ENCODE results near the gene ASTN2.

ASTN2 gene

DNA sequence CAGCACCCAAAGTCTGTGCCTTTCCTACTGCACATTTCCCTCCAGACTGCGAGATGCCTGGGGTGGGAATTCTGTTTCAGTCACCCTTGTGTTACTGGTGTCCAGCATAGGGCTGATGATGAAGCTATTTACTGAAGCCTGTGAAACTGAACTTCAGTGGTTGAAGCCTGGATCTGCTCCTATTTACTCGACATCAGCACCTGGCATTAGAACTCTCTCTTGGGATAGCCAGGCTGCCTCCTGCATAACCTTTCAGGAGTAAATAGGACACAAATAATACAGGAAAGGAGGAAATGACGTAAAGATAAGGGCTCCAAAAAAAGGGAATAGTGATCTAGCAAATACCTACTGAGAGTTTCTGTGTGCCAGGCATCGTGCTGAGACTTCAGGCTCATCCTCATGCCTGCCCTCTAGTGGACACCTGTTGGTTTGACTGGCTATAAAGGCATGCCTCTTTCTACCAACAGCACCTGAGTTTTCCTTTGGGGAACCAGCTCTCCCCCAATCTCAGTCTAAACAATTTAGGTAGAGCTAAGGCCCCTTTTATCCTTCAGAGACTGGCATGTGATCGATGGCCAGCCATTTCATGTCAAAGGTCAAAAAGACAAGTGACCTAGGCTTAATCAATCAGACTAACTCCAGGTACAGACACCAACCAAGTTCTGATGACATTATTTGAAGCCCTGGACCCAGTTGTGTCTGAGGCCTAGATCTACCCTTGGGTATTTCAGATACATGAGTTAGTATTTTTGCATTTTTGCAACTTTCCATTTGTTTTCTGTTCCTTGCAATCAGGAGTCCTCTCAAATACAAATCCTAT, 919.8 kb downstream of the ASTN2 start:
- DNase-seq, result peak; percentile 24 to 27

DNA sequence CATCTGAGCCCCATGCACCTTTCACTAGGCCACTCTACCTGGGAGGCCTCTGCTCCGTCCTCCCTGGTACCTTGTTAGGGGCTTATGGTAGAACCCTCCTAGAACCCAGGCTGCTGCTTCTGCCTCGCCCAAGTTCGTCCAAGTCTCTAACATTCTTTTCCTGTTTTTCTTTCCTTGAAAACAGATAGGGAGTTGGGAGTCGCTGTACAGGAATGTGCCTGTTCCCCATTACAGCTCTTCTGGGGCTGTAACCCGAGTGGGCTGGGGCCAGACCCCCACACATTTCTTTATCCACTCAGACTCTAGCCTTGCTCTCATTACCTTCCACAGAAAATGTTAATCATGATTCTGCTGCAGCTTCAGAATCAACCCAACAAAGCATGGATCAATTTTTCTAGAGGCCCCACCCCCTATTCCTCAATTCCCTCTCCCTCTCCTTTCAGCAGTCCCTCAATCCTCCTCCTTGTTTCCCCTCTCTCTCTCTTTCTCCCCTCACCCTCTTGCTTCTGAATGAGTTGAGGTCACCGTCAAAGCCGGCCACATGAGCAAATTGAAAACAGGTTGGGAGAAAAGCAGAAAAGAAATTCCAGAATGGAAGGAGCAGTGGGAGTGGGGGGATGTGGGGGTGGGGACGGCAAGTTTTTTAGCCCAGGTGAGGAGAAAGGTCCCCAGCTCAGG, 921.5 kb downstream of the ASTN2 start:
- no peak for DNase-seq

DNA sequence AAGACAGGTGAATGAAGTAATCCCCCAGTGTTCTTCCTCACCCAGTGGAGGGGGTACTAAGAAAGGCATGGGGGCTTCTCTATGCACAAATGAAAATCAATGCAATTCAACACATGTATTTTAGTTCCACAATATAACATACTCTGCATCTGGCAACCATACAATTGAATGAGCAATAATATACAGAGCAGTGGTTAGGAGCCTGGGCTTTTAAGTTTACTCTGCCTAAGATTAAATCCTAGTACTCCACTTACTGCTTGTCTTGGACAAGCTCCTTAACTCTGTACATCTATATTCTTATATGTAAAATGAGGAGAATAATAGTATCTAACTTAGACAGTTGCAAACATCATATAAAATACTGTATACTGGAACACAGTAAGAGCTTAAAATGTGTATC, 923.2 kb downstream of the ASTN2 start:
- DNase-seq, result no peak

DNA sequence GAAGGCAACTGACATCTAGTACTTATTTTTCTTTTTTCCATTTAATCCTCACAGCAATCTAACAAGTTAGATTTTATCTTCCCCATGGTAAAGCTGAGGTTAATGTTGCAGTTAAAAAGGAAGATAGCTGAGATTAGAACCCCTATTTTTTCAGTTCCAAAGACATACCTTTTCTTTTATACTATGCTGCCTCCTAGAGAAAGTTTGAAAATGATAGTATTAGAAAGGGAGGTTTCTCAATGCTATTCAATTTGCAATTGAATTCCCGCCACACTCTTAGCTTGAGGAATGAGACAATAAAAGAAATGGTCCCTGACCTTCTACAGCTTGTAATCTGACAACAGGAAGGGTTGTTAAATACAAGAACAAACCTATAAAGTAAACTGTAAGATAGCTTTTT, 923.6 kb downstream of the ASTN2 start:
- no peak for DNase-seq

DNA sequence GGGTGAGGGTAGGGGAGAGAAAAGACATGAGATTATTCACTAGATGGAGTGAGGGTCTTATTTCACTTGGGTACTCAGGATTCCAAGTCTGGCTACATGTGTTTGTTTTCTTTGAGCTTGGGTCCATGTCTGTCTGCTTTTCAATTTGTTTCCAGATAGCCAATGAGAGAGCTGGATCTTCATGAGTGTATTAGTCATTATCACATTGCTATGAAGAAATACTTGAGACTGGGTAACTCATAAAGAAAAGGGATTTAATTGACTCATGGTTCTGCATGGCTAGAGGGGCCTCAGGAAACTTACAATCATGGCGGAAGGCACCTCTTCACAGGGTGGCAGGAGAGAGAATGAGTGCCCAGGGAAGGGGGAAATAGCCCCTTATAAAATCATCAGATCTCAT, 924.5 kb downstream of the ASTN2 start:
- no peak for DNase-seq

DNA sequence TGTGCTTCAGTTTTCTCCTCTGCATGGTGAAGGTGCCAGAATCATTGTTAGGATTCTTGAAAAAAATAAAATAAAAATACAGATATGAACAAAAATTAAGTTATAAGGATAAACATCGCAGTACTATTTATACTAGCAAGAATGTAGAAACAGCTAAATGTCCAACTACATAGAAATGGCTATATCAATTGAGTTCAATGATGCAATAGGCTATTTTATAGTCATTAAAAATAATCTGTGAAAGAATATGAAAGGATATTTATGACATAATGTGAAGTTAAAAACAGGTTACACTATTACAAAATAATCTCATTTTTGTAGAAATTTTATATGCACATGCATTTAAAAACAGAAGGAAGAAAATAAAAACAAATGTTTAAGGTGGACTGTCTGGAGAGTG, 926.5 kb downstream of the ASTN2 start:
- no peak for DNase-seq

DNA sequence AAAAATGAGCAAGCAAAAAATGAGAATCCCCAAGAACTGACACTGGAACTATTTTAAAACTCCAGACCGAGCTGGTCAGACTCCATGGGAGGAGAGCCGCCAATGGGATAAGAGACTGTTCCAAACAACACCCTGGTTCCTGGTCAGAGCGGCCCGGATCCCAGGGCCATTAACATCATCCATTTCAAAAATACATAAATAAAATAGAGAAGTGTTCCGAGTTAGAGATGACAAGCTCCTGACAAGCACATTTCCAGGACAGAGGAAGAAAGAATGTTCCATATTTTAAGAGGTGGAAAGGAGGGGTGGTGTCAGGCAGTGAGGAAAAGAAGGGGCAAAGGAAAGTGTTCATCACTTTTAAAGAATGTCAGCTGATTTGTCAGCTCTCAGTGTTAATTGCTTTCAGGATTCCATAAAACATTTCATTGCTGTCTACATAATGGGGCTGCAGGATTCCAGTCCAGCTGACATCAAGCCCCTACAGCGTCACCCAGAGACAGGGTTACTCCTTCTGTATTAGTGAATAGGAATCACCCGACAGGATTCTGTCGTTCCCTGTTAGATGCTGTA, 930.3 kb downstream of the ASTN2 start:
- DNase-seq, result no peak

DNA sequence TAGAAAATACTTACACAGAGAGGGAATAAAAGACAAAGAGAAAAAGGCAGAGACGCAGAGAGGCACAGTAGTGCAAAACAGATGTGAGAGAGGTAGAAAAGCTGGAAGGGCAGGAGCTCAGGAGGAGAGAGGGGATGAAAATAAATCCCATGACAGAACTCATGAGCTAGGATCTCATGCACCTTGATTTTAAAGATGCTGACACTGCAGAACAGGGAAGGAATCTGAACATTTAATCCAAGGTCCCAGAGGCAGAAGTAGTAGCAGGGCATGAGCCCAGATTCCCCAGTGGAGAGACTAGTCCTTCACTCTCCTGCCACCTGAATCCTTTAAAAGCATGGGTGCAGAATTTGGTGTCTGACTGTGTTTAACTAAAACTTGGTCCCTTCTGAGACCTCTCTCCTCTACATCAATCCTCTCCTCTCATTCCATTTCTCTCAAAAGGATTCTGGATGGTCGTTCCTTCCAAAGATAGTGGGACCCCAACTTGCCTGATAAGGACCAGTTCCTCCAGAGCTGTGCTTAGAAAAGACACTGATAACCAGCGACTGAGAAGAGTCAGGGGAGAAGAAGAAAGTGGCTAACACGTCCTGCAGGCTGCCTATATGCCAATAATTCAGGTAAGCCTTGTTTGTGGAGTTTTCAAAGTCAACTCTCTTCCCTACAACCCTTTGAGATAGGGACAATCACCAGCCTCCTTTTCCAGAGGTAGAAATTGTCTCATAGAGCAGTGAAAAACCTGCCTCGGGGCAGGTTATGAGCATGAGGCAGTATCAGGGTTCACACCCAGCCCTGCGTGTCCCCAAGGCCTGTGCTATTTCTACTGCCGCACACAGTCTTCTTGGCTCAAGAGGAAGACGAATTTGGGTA, 931.0 kb downstream of the ASTN2 start:
- DNase-seq, result no peak

DNA sequence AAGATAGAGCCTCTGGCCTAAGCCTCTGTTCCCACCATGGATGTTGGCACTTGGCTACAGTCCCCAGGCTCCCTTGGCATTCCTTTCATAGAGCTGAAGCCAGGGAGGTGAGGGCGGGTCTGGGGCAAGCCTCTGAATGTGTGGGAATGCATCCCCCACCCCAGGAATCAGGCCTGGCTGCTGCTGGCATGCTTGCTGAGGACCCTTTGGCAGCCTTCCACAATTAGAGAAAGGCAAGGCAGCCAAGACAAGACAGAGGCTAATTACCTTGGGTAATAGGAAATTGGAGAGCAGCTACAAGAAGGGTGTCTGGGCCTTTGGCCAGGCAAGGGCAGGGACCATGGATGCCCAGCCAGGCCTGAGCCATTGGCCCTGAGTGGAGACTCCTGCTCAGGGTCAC, 932.1 kb downstream of the ASTN2 start:
- no peak for DNase-seq

DNA sequence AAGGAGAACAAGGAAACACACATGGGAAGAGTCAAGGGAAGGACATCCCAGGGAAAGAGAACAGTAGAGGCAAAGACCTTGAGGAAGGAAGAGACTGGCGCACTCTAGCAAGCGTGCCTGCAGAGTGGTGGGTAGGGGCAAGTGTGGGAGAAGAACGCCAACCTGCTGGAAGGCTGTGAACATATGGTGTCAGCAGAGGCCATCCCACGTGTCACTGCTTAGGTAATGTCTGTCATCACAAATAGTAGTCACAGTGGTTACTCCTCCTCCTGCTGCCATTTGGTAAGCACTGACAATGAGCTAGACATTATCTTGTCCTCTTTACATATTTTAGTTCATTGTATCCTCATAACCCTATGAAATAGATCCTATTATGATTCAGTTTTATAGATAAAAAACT, 934.2 kb downstream of the ASTN2 start:
- DNase-seq, result no peak

DNA sequence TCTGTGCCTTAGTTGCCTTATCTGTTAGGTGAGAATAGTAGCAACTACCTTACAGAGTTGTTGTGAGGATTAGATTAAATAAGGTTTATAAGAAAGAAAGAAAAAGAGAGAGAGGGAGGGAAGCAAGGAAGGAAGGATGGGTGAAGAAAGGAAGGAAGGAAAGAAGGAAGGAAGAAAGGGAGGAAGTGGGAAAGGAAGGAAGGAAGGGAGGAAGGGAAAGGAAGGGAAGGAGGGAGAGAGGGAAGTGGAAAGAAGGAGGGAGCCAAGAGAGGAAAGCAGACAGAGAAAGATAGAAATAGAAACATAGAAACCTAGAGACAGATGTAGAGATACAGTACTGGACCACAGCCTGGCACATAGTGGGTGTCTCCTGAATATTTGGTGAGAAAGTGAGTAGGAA, 934.9 kb downstream of the ASTN2 start:
- no peak for DNase-seq

DNA sequence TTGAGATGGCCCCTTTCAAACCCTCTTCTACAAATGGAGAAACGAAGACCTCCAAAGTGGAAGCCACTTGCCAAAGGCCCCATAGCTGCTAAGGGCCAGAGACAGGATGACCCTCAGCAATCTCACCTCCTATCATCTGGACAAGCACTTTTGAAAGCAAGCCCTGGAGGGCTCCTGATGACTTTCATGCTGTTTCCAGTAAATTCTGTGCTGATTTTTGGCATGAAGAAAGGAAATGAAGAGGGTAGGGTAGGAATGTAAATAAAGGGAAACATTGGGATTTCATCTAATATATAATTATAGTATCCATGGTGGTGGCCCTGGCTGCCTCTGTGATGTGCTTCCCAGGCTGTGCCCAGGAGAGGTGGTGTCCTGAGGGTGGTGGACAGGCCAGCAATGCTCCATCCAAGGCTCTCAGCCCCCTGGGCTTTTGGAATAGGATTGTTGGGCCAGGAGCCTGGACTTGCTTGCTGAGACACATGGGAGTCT, 935.8 kb downstream of the ASTN2 start:
- no peak for DNase-seq

DNA sequence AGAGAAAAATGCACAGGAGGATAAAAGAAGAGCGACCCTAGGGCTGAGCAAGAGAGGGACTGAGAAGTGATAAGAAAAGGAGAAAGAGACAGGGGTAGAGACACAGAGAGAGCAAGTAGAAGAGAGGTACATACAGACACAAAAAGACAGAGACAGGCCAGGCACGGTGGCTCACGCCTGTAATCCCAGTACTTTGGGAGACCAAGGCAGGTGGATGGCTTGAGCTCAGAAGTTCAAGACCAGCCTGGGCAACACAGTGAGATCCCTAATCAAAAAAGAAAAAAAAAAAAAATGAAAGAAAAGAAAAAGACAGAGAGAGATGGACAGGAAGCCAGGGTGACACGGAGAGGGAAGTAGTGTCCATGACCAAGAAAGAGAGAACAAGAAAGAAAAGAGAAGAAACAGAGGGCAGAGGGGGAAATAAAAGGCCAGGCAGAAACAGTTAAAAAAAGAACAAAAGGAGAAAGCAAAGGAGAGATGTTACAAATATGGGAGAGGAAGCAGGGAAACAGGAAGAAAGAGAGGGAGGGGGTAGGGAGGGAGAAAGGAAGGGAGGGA, 937.2 kb downstream of the ASTN2 start:
- DNase-seq, result no peak

DNA sequence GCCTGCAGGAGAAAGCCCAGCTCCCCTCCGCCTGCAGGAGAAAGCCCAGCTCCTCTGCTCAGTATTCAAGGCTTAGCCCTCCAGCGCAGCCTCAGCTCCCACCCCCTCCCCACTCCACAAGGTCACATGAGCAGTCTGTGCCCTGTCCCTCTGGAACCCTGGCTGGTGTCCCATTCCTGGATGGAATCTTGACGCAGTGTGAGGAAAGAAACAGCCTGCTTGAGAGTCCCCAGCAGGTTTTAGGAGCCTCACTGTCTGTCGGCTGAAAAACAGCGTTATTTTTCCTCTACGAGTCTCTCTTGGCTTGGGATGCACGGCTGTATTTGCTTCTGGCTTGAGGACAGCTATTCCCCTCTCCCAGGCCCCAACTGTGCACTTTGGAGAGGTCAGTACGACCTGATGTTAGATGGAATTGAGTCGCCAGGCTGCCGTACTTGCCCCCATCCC, 937.9 kb downstream of the ASTN2 start:
- DNase-seq, result no peak

DNA sequence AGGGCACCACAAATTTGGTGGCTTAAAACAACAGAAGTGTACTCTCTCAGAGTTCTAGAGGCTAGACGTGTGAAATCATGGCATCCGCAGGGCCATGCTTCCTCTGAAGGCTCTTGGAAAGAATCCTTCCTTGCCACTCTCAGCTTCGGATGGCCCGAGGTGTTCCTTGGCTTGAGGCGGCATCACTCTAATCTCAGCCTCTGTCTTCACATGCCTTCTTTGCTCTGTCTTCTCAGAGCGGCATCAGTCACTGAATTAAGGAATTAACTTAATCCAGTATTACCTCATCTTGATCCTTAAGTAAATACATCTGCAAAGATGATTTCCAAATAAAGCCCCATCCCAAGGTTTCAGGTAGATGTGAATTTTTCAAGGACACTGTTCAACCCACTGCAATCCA, 938.9 kb downstream of the ASTN2 start:
- DNase-seq, result no peak

DNA sequence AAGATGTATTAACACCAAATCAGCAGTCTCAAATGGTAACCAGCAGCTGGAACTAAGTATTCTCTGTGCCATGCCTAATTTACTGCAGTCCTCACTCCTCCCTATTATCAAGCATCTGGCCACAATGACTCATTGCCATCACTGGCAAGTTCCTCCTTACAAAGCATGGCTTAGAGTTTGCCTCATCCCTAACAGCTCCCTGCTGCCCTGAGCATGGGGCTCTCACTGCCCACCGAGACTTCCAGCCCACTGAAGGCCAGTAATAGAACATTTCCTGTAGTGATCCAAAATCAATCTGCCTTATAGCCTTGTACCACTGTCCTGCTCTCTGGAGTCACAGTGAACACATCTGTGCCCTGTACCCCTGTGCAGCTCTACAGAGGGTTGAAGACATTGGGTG, 939.7 kb downstream of the ASTN2 start:
- DNase-seq, result no peak

DNA sequence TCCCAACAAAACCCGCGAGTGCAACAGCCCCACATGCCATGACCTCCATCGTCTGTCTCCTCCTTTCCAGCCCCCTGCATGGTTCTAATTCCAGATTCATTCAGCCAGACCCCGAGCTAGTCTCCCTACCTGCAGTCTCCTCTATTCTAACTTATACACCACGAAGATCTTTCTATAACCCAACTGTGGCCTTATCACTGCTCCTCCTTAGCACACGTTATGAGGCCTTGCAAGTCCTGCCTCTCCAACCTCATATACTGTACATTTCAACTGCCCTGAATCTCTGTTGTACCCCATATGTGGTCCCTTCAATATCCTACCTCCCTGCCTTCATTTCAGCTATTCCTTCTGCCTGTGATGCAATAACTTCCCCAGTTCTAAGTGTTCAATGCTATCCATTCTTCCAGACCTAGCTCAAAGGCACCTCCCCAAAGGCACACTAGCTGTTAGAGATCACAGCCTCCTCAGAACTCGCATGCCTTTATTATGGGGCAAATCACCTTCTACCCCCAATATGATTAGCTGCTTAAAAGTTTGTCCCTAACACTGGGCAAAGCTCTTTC, 942.8 kb downstream of the ASTN2 start:
- no peak for DNase-seq

DNA sequence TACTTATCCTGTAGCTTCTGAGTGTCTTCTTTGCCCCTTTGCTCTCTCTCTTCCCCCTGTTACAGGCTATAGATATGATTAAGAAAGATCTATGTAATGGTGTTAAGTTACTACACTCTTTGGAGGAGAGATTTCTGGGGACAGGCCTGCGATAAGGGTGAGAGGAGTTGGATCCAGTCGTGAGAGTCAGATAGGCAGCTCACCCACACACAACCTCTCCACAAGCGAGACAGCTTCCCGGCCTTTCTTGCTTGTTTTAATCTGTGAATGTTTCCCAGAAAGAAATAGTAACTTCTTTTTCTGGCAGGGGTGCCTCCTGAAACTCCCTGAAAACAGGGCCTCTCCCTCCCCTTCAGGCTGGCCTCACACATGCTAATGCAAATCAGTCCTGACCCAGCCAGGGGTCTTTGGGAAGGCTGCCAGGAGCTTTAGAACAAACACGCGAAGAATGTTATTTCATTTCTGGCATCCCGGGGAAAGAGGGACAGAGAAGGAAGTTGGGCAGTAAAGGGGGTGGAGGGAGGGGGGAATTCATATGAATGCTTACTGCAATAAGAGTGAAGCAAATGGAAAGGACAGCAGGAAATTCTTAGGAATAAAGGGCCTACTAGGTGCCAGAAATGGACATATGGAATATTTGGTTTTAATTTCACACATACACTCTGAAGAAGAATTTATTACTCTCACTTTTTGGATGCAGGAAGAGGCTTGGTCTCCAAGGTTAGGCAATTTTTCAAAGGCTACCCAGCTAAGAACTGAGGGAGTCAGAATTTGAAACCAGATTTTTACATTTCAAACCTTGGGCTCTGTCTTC, 943.6 kb downstream of the ASTN2 start:
- no peak for DNase-seq

DNA sequence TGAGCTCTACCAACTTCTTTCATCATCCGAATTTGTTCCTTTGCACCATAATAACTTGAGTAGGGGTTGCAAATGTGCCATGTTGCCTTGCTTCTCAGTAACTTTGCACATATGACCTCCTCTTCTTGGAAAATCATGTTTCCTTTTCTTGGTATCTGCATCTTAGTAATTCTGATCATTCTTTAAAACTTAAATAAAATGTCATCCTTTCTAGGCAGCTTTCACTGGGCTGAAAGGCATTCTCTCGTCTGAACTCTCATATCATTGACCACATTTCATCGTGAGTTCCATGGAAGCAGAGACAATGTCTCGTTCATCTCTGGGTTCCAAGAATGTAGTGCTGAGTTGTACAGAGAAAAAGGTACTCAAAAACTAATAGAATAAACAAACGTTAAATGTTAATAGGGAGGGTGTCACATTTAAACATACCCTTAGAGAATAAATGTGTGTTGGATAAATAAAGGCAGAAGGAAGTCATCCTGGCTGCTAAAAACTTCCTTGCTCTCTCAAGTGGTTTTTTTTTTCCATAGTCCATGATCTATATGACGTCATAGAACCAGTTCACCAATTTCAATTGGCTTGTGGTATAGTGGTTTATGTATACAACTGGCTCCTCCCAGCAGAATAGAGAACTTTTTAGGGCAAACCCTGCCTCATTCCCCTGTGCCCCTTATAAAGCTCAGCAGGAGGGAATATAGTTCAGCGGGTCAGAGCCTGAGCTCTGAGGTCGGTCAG, 945.9 kb downstream of the ASTN2 start:
- DNase-seq, result no peak

DNA sequence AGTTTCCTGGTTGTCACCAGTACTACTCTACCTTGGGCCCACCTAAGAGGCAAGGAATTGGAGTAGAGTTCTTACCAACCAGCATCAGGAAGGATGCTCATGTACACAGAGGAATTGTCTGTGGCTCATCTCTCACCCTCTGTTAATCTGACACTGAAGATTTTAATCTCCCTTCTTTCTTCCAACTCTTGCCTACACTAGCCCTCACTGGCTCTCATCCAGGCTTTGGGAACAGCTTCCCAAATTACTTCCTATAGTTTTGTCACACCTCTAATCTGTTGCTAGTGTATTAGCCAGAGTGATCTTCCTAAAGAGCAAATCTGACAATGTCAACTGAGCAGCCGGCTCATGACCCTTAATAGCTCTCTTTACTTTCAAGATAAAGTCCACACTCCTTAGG, 946.5 kb downstream of the ASTN2 start:
- DNase-seq, result no peak
